NCI-H2196 treated with DMSO at 0.1 percent for 48 hours (cell line): ENCODE data around the gene LDLRAD3.

Source experiments
- DNase-seq: peaks from one replicate; lab custom pipeline; 2025; ENCODE audit not compliant: unreplicated experiment; lab: John Stamatoyannopoulos, UW

LDLRAD3 gene

DNA sequence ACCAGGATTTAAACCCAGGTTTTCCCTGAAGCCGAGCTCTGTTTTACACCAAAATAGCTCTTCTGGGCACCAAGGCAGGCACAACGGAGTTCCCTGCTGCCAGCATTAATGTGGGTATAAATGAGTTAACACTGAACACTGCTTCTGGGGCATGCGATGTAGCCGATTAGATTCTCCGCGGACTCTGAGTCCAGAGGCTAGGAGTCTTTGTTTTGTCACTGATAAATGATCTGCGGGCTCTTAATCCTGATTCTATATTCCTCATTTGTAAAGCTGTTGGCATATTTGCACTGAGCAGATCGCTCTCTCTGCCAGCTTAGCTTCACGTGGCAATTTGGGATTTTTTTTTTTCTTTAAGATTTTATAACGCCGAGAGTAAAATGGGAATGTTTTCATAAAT is 16.8 kb upstream of the LDLRAD3 start:
- DNase-seq = no peak

DNA sequence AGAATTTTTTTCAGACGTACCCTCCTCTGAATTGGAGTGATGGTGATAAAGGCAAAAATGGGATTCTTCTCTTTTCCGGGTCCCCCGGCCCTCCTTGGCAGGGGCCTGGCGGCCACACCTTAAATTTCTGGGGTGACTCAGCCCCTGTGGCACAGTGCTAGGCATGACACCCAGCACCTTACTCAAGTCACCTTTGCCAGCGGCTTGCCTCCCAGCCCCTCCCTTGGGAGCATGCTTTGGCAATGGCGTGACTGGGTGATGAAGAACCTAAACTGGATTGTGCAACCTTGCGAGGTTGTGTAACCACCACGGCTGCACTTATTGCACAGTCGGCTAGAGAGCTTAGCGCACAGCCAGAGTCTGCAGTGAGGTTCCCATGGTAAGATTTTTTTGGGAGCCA is 16.2 kb upstream of the LDLRAD3 start:
- no peak for DNase-seq

DNA sequence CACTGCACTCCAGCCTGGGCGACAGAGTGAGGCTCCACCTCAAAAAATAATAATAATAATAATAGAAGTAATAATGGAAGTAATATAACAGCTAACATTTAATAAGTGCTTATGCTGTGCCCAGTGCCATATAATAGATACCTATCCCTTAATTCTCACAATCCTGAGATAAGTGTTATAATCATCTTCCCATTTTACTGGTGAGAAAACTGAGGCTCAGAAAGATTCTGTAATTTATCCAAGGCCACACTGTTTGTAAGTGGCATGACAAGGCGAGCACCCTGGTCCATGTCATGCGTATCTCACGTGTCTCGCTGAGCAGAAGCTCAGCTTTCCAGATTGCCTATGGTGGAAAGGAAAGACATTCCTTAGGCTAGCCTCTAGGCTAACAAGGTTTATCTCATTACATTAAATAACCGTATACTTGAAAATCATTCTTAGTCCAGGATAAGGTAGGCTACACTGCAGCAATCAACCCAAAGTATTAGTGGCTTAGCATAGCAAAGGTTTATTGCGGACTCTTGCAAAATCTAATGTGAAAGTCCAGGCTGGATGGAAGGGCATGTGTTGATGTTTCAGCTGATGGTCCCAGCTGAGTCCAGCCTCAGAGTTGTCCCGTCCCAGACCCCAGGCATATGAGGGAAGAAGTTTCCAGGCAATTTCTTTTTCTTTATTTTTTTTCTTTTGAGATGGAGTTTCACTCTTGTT is 15.0 kb upstream of the LDLRAD3 start:
- no peak for DNase-seq

DNA sequence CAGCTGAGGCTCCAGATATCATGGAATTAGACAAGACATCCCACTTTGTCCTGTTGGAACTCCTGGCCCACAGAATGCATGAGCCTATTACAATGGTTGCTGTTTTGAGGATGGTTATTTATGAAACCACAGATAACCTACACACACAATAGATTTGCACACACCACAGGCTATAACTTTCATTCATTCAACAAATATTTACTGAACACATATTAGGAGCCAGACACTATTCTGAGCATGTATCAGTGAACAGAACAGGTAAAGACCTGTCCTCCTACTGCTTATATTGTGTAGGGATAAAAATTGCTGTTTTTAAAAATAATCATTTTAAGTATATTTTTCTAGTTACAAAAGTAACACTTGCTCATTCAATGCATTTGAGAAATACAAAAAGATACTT is 13.4 kb upstream of the LDLRAD3 start:
- DNase-seq = no peak

- no peak for DNase-seq
Measured at GRCh38 chr11:35932121-35932520, 11.7 kb upstream of the LDLRAD3 start.

- DNase-seq = no peak
Measured at GRCh38 chr11:35932681-35933319, 11.1 kb upstream of the LDLRAD3 start.

- no peak for DNase-seq
Measured at GRCh38 chr11:35933320-35933871, 10.5 kb upstream of the LDLRAD3 start.

DNA sequence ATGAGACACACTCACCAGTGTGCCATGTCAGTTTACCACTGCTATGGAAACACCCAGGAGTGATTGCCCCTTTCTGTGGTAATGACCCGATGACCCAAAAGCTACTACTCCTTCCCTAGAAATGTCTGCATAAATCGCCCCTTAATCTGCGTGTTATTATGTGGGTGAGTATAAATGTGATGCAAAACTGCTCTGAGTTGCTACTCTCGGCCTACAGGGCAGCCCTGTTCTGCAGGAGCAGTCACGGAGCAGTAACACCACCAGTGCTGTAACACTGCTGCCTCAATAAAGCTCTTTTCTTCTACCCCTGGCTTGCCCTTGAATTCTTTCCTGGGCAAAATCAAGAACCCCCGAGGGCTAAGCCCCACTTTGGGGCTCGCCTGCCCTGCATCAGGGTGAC is 9.6 kb upstream of the LDLRAD3 start:
- DNase-seq = no peak

DNA sequence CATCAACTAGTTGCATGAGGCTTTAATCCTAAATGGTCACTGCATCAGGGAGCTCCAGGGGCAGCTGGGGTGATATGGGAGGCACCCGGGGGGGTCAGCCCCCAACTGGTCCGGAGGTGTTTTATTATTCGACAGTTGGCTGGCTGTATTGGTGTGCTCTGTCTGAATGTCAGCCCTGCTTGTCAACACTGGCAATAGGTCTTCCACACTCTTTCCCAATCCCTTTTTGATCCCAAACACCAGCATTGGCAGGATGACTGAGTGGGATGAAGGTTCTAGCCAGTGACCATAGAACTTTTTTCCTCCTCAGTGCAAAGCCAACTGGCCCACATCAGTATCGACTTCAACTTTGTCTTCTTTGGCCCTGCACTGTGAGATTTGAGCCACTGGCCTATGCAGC is 8.9 kb upstream of the LDLRAD3 start:
- no peak for DNase-seq

DNA sequence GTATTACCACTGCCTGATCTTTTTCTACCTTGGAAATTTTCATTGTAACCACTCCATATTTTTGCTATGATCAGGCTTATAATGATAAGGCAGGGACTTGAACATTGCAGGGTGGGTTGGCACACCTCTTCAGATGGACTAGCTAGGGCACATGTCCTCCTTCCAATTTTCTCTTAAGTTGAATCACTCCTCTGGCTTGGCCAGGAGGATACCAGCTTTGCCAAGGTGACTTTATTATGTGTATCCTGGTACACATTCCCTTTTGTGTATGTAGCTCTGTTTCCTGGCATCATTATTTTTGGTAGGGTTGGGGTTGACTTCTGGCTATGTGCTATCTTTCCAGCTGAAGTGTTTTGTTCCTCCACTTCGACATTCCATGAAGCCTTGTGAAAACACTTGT is 8.5 kb upstream of the LDLRAD3 start:
- DNase-seq = no peak

GRCh38 chr11:35937111-35937510 is 6.8 kb upstream of the LDLRAD3 start:
- no peak for DNase-seq

- no peak for DNase-seq
Measured at GRCh38 chr11:35937700-35938099, 6.2 kb upstream of the LDLRAD3 start.

- no peak for DNase-seq
Measured at GRCh38 chr11:35938231-35938630, 5.6 kb upstream of the LDLRAD3 start.

GRCh38 chr11:35943309-35943708 is 553 bp upstream of the LDLRAD3 start:
- DNase-seq = no peak

- DNase-seq = no peak
Measured at GRCh38 chr11:35944503-35945136, 758 bp downstream of the LDLRAD3 start.

DNA sequence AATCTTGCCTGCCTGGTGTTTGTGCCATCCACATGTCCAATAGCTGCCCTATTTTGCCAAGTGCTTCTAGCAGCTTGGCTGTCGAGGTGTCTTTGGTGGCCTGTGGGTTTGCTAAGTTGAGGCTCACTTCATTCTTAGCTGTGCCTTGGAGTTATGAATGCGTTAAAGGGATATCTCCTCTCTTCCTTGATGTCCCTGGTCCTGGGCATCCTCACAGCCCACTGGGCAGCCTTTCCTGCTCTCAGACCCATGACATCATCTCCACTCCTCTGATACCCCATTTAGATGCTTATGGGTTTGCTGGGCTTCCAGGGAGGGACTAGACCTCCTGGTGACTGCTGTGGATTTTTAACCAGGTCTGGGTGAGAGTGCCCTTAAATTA is 1.3 kb downstream of the LDLRAD3 start:
- DNase-seq = no peak

DNA sequence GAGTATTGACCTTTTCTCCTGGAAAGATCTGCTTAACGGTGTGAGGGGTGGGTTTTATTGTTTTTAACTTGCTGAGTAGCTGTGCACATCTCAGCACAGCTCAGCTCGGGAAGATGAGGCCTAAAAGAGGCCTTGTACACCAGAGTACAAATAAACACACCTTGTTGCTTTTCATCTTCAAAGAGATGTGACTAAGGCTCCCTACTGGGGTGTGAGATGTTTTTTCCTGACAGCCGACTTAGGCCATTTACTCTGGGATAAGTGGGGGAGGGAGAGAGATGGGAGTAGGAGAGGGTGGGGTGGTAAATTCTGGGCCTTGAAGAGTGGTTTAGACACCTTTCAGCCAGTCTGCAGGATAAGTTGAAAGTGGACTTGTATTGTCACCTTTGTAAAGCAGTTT is 2.9 kb downstream of the LDLRAD3 start:
- no peak for DNase-seq

DNA sequence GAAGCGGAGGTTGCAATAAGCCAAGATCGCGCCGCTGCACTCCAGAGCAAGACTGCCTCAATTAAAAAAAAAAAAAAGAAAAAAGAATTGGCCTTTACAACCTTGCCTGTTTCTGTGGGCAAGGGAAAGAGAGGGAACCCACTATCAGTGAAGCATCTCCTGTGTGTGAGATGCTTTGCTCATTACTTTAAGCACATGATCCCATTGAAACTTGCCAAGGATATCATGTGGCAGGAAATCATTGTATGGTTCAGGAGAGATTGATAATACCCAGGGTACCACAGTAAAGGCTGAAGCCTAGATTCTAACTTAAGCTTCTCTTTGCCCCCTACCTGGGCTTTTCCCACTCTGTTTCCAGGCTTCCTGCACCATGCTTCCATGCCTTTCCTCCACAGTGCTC is 3.6 kb downstream of the LDLRAD3 start:
- no peak for DNase-seq

GRCh38 chr11:35949242-35949641 is 5.4 kb downstream of the LDLRAD3 start:
- DNase-seq = no peak

DNA sequence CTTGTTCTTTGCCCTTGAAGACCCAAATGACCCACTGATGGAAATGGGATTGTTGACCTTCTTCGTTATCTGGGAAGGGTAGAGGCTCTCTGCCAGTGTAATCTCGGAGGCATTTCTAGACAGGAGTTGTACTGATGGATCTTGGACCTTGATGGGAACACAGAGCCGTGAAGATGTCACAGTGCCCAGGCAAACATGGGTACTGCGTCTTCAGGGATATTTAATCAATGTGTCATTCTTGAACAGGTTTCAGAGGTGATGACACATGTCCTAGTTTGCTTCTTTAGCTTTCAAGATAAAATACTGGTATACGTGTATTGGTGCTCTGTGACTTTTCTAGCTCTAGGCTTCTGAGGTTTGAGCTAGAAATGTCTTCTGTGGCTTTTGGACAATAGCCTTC is 6.2 kb downstream of the LDLRAD3 start:
- no peak for DNase-seq

DNA sequence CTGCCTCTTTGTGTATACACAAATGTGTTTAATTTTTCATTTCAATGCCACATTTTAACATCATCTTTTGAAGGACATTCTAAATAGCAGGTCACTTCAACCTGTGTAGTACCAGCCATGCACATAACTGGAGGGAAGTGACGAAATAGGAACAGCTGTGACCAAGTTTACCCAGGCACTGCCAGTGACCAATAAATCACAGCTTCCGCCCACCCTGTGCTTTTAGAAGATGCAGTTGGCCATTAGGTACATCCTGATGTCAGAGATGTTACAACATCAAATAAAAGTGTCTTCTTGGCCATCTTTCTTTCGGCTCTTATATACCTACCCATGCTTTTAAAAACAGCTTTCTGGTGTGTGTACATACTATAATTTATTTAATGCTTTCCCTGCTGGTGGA is 7.8 kb downstream of the LDLRAD3 start:
- DNase-seq = no peak

GRCh38 chr11:35953081-35953760 is 9.4 kb downstream of the LDLRAD3 start:
- no peak for DNase-seq
